GM13976 (cell line): Measurements from ENCODE around the gene GGA1.
"Not testable (repeated sequence)": the region's sequence is repeated elsewhere in the genome, so short reads cannot be mapped to it uniquely, and the experiment has no call there.

Experiments used
- DNase-seq: peaks from one replicate; pipeline ENCODE4 v3.0.0; 2012; ENCODE audit warnings: low spot score
- CTCF ChIP-seq: IDR thresholded peaks from 2 replicates; pipeline ENCODE4 v1.5.1; 2012; ENCODE audit warnings: borderline replicate concordance, mild to moderate bottlenecking; ENCODE audit not compliant: insufficient read depth; ENCODE audit errors: extremely low read depth, missing control alignments, control extremely low read depth
- in situ Hi-C: fragments of 300-500 bp; cut with MboI; formaldehyde crosslinking; loops from one replicate; pipeline ENCODE4 v1.12.0; 2022; ENCODE audit warnings: low sequenced_read_pairs, mixed read lengths, inconsistent platforms; ENCODE audit not compliant: unreplicated experiment

GGA1 gene

GRCh38 chr22:37609240-37610152 is 862 bp downstream of the GGA1 start:
- peak; percentile 74 for DNase-seq
- TF ChIP-seq CTCF, result no peak
- in situ Hi-C loops, result no loop called here

GRCh38 chr22:37610153-37610475 is 1.5 kb downstream of the GGA1 start:
- DNase-seq, in situ Hi-C loops: not testable (repeated sequence)

GRCh38 chr22:37610480-37611129 is 2.0 kb downstream of the GGA1 start:
- no peak for DNase-seq
- no peak for TF ChIP-seq CTCF
- in situ Hi-C loops, result no loop called here

GRCh38 chr22:37611207-37611606 is 2.6 kb downstream of the GGA1 start:
- TF ChIP-seq CTCF, result no peak
- in situ Hi-C loops, result no loop called here
- DNase-seq, result no peak

GRCh38 chr22:37616201-37617083 is 7.8 kb downstream of the GGA1 start:
- in situ Hi-C loops, result no loop called here
- no peak for DNase-seq
- TF ChIP-seq CTCF, result no peak

- no peak for TF ChIP-seq CTCF
- in situ Hi-C loops, result no loop called here
These were observed 8.8 kb downstream of the GGA1 start for GRCh38 chr22:37617431-37617830.

More at GRCh38 chr22:37617431-37617830, 8.8 kb downstream of the GGA1 start:
- no peak for DNase-seq
